Cardiac fibroblast (primary cell): Measurements from ENCODE around the gene ZNF770.
"Not testable (repeated sequence)": the region's sequence is repeated elsewhere in the genome, so short reads cannot be mapped to it uniquely, and the experiment has no call there.

Experiments
- DNase-seq, 2 donors: peaks; one replicate each; pipeline versions ENCODE4 v3.0.0 to v3.0.0-alpha.2; 2010; ENCODE audit warnings: low read depth in 2 of 2
- H3K4me3 ChIP-seq, 2 donors: replicated peaks in 1 of 2; 1 replicate in 1 of 2; 2 replicates in 1 of 2; pipeline ENCODE4 v1.5.1; 2011; ENCODE audit warnings: low read depth in 2 of 2, low read length in 2 of 2, mild to moderate bottlenecking in 2 of 2, moderate library complexity in 1 of 2
- CTCF ChIP-seq: IDR thresholded peaks from one replicate; pipeline ENCODE4 v1.5.1; 2011; ENCODE audit warnings: low read depth, mild to moderate bottlenecking, low read length, inconsistent platforms

Gene ZNF770

GRCh38 chr15:34984889-34985630, 3.0 kb downstream of the ZNF770 start:
- DNase-seq: peak; percentile 46 to 64
- no peak overlapping the region for H3K4me3 ChIP-seq

GRCh38 chr15:34976743-34977142, 11.3 kb downstream of the ZNF770 start:
- H3K4me3 ChIP-seq: no peak overlapping the region
- no peak for TF ChIP-seq CTCF
- DNase-seq: no peak

More at GRCh38 chr15:34984889-34985630, 3.0 kb downstream of the ZNF770 start:
- TF ChIP-seq CTCF: no peak

GRCh38 chr15:34976073-34976472, 12.0 kb downstream of the ZNF770 start:
- TF ChIP-seq CTCF: no peak
- H3K4me3 ChIP-seq: no peak overlapping the region
- DNase-seq: no peak

GRCh38 chr15:34973512-34973911, 14.6 kb downstream of the ZNF770 start:
- DNase-seq: no peak
- no peak for TF ChIP-seq CTCF
- no peak overlapping the region for H3K4me3 ChIP-seq

- H3K4me3 ChIP-seq: peak overlapping the region; percentile 89 to 99
- DNase-seq: not testable (repeated sequence)
These were observed 17.9 kb downstream of the ZNF770 start for GRCh38 chr15:34970098-34970643.

- peak within 1 kb of the TSS; percentile 89 to 99 for H3K4me3 ChIP-seq
- DNase-seq: peak; percentile 98 to 99
These were observed 18.6 kb downstream of the ZNF770 start, which contains the start of gene AQR for GRCh38 chr15:34969340-34970097. Gene AQR, minus strand, starts transcription at chr15:34969742. Its CDS starts 129 bp downstream, at chr15:34969613.

More at GRCh38 chr15:34969340-34970097, 18.6 kb downstream of the ZNF770 start, which contains the start of gene AQR:
- peak; percentile 80 for TF ChIP-seq CTCF
